GM19351 (cell line): Measurements from ENCODE around the gene SNAI1.

ENCODE experiments used
- ATAC-seq: cut with Tn5 transposase; IDR thresholded peaks from one replicate; pipeline ENCODE4 v1.9.1; 2021; ENCODE audit warnings: mild to moderate bottlenecking, moderate library complexity; ENCODE audit not compliant: unreplicated experiment

SNAI1 gene

DNA sequence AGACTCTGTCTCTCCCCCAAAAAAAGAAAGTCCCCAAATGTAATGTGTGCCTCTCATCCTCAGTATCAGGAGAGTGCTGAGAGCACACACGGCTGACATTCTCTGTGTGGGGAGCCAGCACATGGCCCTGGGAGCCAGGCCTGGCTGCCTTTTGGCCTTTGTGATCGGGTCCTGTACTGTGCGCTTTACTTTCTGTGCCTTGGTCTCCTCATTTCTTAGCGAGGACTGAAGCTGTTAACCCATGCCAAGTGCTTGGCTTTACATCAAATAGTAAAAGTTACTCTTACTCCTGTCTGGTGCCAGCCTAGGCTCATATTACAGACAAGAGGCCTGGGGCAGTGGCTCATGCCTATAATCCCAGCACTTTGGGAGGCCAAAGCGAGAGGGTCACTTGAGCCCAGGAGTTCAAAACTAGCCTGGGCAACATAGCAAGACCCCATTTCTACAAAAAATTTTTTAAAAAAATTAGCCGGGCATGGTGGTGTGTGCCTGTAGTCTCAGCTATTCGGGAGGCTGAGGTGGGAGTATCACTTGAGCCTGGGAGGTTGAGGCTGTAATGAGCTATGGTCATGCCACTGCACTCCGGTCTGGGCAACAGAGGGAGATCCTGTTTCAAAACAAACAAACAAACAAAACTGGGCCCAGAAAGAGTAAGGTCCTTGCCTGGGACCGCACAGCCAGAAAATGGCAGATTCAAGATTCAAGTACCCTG is 50.3 kb downstream of the SNAI1 start:
- ATAC-seq, result no peak

DNA sequence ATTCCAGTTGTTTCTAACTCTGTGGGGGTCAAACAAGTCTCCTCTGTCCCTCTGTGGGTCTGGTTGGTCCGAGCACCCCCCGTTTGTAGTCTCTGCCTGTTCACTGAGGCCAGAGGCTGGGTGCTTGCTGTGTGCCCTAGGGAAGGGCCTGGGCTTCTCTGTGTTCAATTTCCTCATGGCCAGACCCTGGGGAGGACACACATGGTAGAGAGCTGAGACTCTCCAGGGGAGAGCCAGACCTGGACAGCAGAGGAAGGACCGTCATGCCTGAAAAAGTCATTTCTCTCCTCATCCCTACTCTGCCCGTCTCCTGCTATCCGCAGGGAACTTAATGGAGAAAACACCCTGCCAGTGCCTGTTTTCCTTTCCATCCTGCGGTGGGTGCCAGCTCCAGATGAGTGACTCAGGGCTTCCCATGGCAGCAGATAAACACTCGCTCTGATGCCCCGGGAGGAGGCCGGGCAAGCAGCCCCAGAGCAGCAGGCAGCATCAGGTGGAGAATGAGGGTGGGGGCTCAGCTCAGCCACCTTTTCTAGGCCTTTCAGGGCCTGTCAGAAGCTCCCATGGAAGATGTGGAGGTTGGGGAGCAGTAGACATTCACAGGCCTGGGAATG is 51.9 kb downstream of the SNAI1 start:
- no peak for ATAC-seq

DNA sequence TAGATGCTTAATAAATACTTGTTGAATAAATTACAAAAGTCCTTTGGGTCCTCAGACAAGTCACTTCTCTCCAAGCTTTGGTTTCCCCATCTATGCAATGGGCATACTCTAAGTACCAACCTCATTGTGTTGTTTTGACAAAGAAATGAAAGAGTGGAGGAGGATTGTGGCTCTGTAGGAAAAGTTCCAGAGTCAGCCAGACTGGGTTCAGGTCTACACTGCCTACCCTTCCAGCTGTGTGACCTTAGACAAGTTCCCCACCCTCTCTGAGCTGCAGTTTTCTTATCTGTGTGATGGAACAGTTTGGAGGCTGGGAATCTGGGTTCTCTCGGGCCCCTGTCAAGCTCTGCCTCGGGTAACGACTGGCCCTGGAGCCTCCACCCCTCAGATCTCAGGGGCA is 53.9 kb downstream of the SNAI1 start:
- no peak for ATAC-seq

DNA sequence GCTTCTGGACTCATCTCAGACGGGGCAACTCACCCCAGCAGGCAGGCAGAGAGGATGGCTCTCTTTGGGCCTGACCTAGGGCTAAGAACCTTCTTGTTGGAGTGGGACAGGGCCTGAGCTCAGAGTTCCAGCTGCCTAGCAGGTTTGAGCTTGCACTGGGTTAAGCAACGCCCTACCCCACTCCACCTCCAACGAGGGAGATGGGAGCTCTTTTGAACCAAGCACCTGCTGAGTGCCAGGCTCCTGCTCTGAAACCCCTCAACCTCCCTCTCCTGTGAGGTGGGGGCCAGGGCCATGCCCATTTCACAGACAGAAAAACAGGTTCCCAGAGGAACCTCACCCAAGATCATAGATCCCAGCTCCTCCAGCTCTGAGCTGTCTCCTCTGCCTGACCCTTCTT is 54.3 kb downstream of the SNAI1 start:
- ATAC-seq, result no peak

DNA sequence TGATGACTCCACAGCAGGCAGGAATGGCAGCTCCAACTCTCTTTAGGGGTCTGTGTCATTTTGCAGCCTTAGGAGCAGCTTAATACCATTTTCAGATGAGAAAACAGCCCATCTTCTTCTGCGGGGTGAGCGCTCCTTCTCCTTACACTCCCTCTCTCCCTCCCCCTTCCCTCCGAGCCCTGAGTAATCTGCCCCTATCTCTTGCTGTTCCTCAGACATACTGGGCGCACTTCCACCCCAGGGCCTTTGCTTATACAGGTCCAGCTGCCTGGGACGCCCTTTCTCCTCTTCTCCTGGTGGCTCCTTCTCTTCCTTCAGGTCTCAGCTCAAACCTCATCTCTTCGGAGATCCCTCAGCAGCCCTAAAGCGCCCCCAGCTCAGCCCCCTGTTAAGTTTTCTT is 54.8 kb downstream of the SNAI1 start:
- no peak for ATAC-seq

DNA sequence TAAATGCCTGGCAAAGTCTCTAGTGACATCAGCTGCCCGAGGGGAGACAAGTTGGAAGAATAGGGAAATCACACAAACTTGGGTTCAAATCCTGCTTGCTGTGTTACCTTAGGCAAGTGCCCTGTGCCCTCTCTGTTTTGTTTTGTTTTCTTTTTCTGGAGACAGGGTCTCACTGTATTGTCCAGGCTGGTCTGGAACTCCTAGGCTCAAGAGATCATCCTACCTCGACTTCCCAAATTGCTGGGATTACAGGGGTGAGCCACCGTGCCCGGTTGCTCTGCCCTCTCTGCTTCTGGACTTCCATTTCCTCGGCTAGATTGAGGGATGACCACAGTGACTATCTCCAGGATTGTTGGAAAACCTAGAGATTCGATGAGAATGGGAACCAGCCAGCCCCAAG is 55.4 kb downstream of the SNAI1 start:
- ATAC-seq, result no peak
